ENCODE data around the gene PTPRN2. TPM values are rescaled to one million over a fixed set of nuclear protein-coding genes. Genes with fewer than 3 reads are reported as not detected.

The PTPRN2 gene
- total and polyA plus RNA-seq, 2 of the 8 experiments (the other 6 are each of a cell fraction or from before 2014, with no cell fraction given) = 2.6 to 4.5 TPM

- TF ChIP-seq KDM5A (IDR thresholded peaks at IDR 0.05; ENCODE audit: low read length) (no peak), MAX (IDR thresholded peaks at IDR 0.05) (no peak), TEAD4 (IDR thresholded peaks at IDR 0.05; ENCODE audit: low read depth, low read length) (no peak), TBP (IDR thresholded peaks at IDR 0.05; ENCODE audit: low read depth, low read length) (no peak), ZNF274 (IDR thresholded peaks at IDR 0.05; ENCODE audit: borderline replicate concordance, extremely low read depth, low read length) (no peak), SP1 (IDR thresholded peaks at IDR 0.05; ENCODE audit: low read depth, low read length) (no peak)
Observed at GRCh38 chr7:158584407-158584806, 3.2 kb downstream of the PTPRN2 start (continued).

Data from H1 (cell line).